ENCODE data around the gene PIK3C2G. TPM values are rescaled to one million over a fixed set of nuclear protein-coding genes. Genes with fewer than 3 reads are reported as not detected.

PIK3C2G gene
- total and polyA plus RNA-seq, 2 of the 4 experiments (the other 2 are of a cell fraction): not detected

DNA sequence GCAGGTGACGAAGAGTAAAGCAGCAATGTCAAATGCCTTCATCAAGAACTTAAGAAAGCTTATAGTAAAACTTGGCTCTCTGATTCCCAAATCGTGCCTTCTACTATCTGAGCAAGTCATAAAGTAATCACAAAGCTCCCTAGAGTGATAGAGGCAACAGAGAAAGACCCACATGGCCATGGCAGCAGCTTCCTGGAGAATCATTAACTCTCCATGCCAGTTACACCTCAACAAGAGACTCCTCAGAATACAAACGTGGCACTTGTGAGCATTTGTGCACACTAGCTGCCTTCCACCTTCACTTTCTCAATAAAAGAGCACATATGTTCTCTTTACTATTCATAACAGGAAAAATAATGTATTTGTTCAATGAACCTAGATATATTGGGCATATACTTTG is 428.5 kb downstream of the PIK3C2G start:
- intact Hi-C loops (cut with micrococcal nuclease) (no loop called here), dilution Hi-C loops (cut with HindIII; ENCODE audit: low sequenced_read_pairs, unreplicated experiment) (no loop called here), in situ Hi-C loops (cut with MboI; ENCODE audit: low sequenced_read_pairs) (no loop called here)
- no TSS peak for BruUV-seq (replicated peaks)
- peak overlapping the region; percentile 78 for H2BK120ac ChIP-seq (ENCODE audit: low read depth, low read length)
- H3K23ac ChIP-seq (ENCODE audit: low read depth, low read length): no peak overlapping the region
- H3K4ac ChIP-seq (ENCODE audit: low read depth, low read length): peak overlapping the region; percentile 69; the same call in 1 of the 2 replicates
- POLR2A ChIA-PET (ENCODE audit: unreplicated experiment): no interaction called here
- peak overlapping the region; percentile 63 for H2BK5ac ChIP-seq (ENCODE audit: low read depth, low read length, poor library complexity, severe bottlenecking)
- no peaks in the 10 kb centered on the region for H3K4me1 ChIP-seq (ENCODE audit: control insufficient read depth, insufficient read depth, low read length)
- H3K9ac ChIP-seq (ENCODE audit: low read depth, low read length): no peak overlapping the region
- H3K79me1 ChIP-seq (ENCODE audit: low read depth in 1 of 2, low read length in 2 of 2): no peaks in the 10 kb centered on the region
- no peak overlapping the region; the same call in 1 of the 2 replicates for H3K27ac ChIP-seq (ENCODE audit: insufficient read depth, low read length)
- H4K8ac ChIP-seq (ENCODE audit: low read depth in 2 of 2, low read length in 2 of 2): peak overlapping the region; percentile 23 to 64; a peak in 2 of 4 replicates
- no peak overlapping the region; the same call in 1 of the 2 replicates for H4K91ac ChIP-seq (ENCODE audit: insufficient read depth, low read depth, low read length)
- no peaks in the 10 kb centered on the region for H3K9me3 ChIP-seq (ENCODE audit: control insufficient read depth, insufficient read depth, low read length)
- TF ChIP-seq MXI1 (IDR thresholded peaks at IDR 0.05; ENCODE audit: borderline replicate concordance, low read depth, low read length): no peak
- no peak for TF ChIP-seq USF2 (IDR thresholded peaks at IDR 0.05; ENCODE audit: low read depth, low read length)
- no peak for TF ChIP-seq POLR2A (IDR thresholded peaks at IDR 0.05; ENCODE audit: low read depth, low read length)
- TF ChIP-seq RAD21 (IDR thresholded peaks at IDR 0.05; ENCODE audit: low read length): no peak
- no peak for TF ChIP-seq BHLHE40 (IDR thresholded peaks at IDR 0.05; ENCODE audit: low read depth, low read length)
- TF ChIP-seq, protein P1, sequence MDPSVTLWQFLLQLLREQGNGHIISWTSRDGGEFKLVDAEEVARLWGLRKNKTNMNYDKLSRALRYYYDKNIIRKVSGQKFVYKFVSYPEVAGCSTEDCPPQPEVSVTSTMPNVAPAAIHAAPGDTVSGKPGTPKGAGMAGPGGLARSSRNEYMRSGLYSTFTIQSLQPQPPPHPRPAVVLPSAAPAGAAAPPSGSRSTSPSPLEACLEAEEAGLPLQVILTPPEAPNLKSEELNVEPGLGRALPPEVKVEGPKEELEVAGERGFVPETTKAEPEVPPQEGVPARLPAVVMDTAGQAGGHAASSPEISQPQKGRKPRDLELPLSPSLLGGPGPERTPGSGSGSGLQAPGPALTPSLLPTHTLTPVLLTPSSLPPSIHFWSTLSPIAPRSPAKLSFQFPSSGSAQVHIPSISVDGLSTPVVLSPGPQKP (IDR thresholded peaks at IDR 0.05; ENCODE audit: borderline replicate concordance, low read depth, low read length): no peak
- no peak for TF ChIP-seq MAZ (IDR thresholded peaks at IDR 0.05; ENCODE audit: borderline replicate concordance, low read depth, low read length)
- no peak for TF ChIP-seq MAFK (IDR thresholded peaks at IDR 0.05; ENCODE audit: low read depth, low read length)
- no peak for TF ChIP-seq NFE2L2 (IDR thresholded peaks at IDR 0.05; ENCODE audit: low read depth, low read length)
- no peak for TF ChIP-seq FOS (IDR thresholded peaks at IDR 0.05; ENCODE audit: low read depth, low read length)
- TF ChIP-seq CEBPB (IDR thresholded peaks at IDR 0.05; ENCODE audit: low read depth, low read length): no peak
- TF ChIP-seq SMC3 (IDR thresholded peaks at IDR 0.05; ENCODE audit: low read depth, low read length): no peak
- no peak for TF ChIP-seq RFX5 (IDR thresholded peaks at IDR 0.05; ENCODE audit: low read depth, low read length)
- TF ChIP-seq CHD1 (IDR thresholded peaks at IDR 0.05; ENCODE audit: low read depth, low read length): no peak
- TF ChIP-seq RCOR1 (IDR thresholded peaks at IDR 0.05; ENCODE audit: insufficient replicate concordance, low read length): no peak
- TF ChIP-seq, protein P2, sequence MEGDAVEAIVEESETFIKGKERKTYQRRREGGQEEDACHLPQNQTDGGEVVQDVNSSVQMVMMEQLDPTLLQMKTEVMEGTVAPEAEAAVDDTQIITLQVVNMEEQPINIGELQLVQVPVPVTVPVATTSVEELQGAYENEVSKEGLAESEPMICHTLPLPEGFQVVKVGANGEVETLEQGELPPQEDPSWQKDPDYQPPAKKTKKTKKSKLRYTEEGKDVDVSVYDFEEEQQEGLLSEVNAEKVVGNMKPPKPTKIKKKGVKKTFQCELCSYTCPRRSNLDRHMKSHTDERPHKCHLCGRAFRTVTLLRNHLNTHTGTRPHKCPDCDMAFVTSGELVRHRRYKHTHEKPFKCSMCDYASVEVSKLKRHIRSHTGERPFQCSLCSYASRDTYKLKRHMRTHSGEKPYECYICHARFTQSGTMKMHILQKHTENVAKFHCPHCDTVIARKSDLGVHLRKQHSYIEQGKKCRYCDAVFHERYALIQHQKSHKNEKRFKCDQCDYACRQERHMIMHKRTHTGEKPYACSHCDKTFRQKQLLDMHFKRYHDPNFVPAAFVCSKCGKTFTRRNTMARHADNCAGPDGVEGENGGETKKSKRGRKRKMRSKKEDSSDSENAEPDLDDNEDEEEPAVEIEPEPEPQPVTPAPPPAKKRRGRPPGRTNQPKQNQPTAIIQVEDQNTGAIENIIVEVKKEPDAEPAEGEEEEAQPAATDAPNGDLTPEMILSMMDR (conservative IDR thresholded peaks at IDR 0.05; ENCODE audit: low read depth, low read length): no peak
- no peak overlapping the region for H2AK9ac ChIP-seq (replicated peaks; ENCODE audit: low read depth, low read length, poor library complexity)
- H3K36me3 ChIP-seq (ENCODE audit: control insufficient read depth, insufficient read depth, low read length): no peaks in the 10 kb centered on the region; the same call in 1 of the 2 replicates
- 0 out of 2 replicates have a peak overlapping the region, but pooled peaks have one; percentile 70 for H2AK5ac ChIP-seq (ENCODE audit: low read depth, low read length)
- WGBS, 2 experiments (ENCODE audit: extremely low coverage in 2 of 2, insufficient read length in 1 of 2): no CpG with 5 or more reads among the region's 3 CpGs
- peak overlapping the region; percentile 82; the same call in 2 of the 3 replicates for H2BK15ac ChIP-seq (ENCODE audit: low read depth, low read length)
- peak overlapping the region; percentile 28; the same call in 1 of the 2 replicates for H3K18ac ChIP-seq (ENCODE audit: low read depth, low read length)
- H2BK20ac ChIP-seq (ENCODE audit: low read depth, low read length): peak overlapping the region; percentile 78; the same call in 1 of the 2 replicates
- CTCF ChIA-PET: interaction anchor here (1.2 kb wide), 1 partner anchor 10 kb away, joined by 4 read pairs; no protein-coding TSS in a partner anchor
- H4K5ac ChIP-seq (ENCODE audit: low read depth, low read length): no peak overlapping the region
- DNase-seq (no peak), ATAC-seq (ENCODE audit: low read depth) (no peak)
- H3K9me1 ChIP-seq (ENCODE audit: insufficient read depth, low read length): peaks cover 4% of the 10 kb centered on the region
- no peak overlapping the region for H3K56ac ChIP-seq (ENCODE audit: extremely low read depth, insufficient read depth, low read length)
- no peak overlapping the region; the same call in 1 of the 2 replicates for H3K14ac ChIP-seq (replicated peaks; ENCODE audit: low read depth, low read length)
- no peaks in the 10 kb centered on the region for H4K20me1 ChIP-seq (ENCODE audit: insufficient read depth, low read length)
- no peaks in the 10 kb centered on the region for H3K27me3 ChIP-seq (ENCODE audit: control insufficient read depth, insufficient read depth, low read length)
- no peak overlapping the region for H2AFZ ChIP-seq (replicated peaks; ENCODE audit: low read length, poor library complexity)
- H3K4me2 ChIP-seq (ENCODE audit: low read depth, low read length): no peak overlapping the region
- H3K4me3 ChIP-seq (ENCODE audit: insufficient read depth, low read depth, low read length): no peak overlapping the region

All from IMR-90 (cell line).